HG03025 (cell line): Measurements from ENCODE around the gene OR52W1.
"Not testable (repeated sequence)": the region's sequence is repeated elsewhere in the genome, so short reads cannot be mapped to it uniquely, and the experiment has no call there.

Source experiments
- ATAC-seq: cut with Tn5 transposase; IDR thresholded peaks from one replicate; pipeline ENCODE4 v1.9.1; 2021; ENCODE audit warnings: mild to moderate bottlenecking, moderate library complexity; ENCODE audit not compliant: unreplicated experiment, low FRiP score

The OR52W1 gene

GRCh38 chr11:6216501-6216900 lies 17.5 kb downstream of the OR52W1 start:
- no peak for ATAC-seq

GRCh38 chr11:6217722-6218121 lies 18.7 kb downstream of the OR52W1 start:
- ATAC-seq, result no peak

GRCh38 chr11:6219359-6219758 lies 20.3 kb downstream of the OR52W1 start:
- no peak for ATAC-seq

- no peak for ATAC-seq
Measured at GRCh38 chr11:6223854-6224253, 24.8 kb downstream of the OR52W1 start.

- no peak for ATAC-seq
Measured at GRCh38 chr11:6224421-6224820, 25.4 kb downstream of the OR52W1 start.

- no peak for ATAC-seq
Measured at GRCh38 chr11:6225024-6225423, 26.0 kb downstream of the OR52W1 start.

GRCh38 chr11:6225896-6226295 lies 26.9 kb downstream of the OR52W1 start:
- no peak for ATAC-seq

GRCh38 chr11:6228520-6228919 lies 29.5 kb downstream of the OR52W1 start:
- no peak for ATAC-seq

- ATAC-seq, result no peak
Measured at GRCh38 chr11:6229911-6230310, 30.9 kb downstream of the OR52W1 start.

- no peak for ATAC-seq
Measured at GRCh38 chr11:6232899-6233298, 33.9 kb downstream of the OR52W1 start.

- ATAC-seq, result no peak
Measured at GRCh38 chr11:6233984-6234386, 35.0 kb downstream of the OR52W1 start.

GRCh38 chr11:6234387-6235107 lies 35.5 kb downstream of the OR52W1 start, which contains the start of gene FHIP1B:
TSS of gene FHIP1B (minus strand) at chr11:6234636. CDS start at chr11:6224516, 10,120 bp downstream.
- ATAC-seq, result peak; percentile 93

GRCh38 chr11:6237266-6237665 lies 38.2 kb downstream of the OR52W1 start:
- no peak for ATAC-seq

- ATAC-seq, result no peak
Measured at GRCh38 chr11:6237761-6238302, 38.8 kb downstream of the OR52W1 start.

- no peak for ATAC-seq
Measured at GRCh38 chr11:6238902-6239301, 39.9 kb downstream of the OR52W1 start, which contains the start of gene CNGA4. TSS of gene CNGA4 (plus strand) at chr11:6239089. CDS start at chr11:6239207, 118 bp downstream.

- no peak for ATAC-seq
Measured at GRCh38 chr11:6240139-6240538, 41.1 kb downstream of the OR52W1 start.

GRCh38 chr11:6240781-6241180 lies 41.8 kb downstream of the OR52W1 start:
- ATAC-seq, result no peak

GRCh38 chr11:6241316-6241715 lies 42.3 kb downstream of the OR52W1 start:
- ATAC-seq, result no peak

- no peak for ATAC-seq
Measured at GRCh38 chr11:6245536-6245935, 46.5 kb downstream of the OR52W1 start.

- no peak for ATAC-seq
Measured at GRCh38 chr11:6248248-6248647, 49.2 kb downstream of the OR52W1 start.

- ATAC-seq, result not testable (repeated sequence)
Measured at GRCh38 chr11:6248897-6249296, 49.9 kb downstream of the OR52W1 start.
